Cardiac muscle cell (in vitro differentiated cells and primary cell): Measurements from ENCODE around the gene PDRG1. TPM values are rescaled to one million over a fixed set of nuclear protein-coding genes. Genes with fewer than 3 reads are reported as not detected.
A peak's percentile ranks its signal among the peaks of the same experiment; 100 is the strongest.

Experiments
- DNase-seq, 2 donors: peaks; one replicate each; pipeline versions ENCODE4 v3.0.0 to v3.0.0-alpha.2; 2010 to 2017; ENCODE audit warnings: low read depth in 1 of 2, low spot score in 1 of 2
- H3K27ac ChIP-seq: fragments of 200-600 bp; sonication (generic); 2 replicates; pipeline ENCODE4 v1.5.1; 2016
- H3K27me3 ChIP-seq: fragments of 200-600 bp; sonication (generic); 2 replicates; pipeline ENCODE4 v1.6.0; 2016; ENCODE audit warnings: control low read depth
- H3K36me3 ChIP-seq: fragments of 200-600 bp; sonication (generic); 2 replicates; pipeline ENCODE4 v1.5.1; 2016; ENCODE audit warnings: control low read depth
- H3K4me1 ChIP-seq: fragments of 200-600 bp; sonication (generic); 2 replicates; pipeline ENCODE4 v1.8.1; 2017; ENCODE audit warnings: low read depth, mild to moderate bottlenecking, mixed run types
- H3K4me3 ChIP-seq: fragments of 200-600 bp; sonication (generic); 2 replicates; pipeline ENCODE4 v1.5.1; 2016; ENCODE audit warnings: mild to moderate bottlenecking
- H3K9me3 ChIP-seq: fragments of 200-600 bp; sonication (generic); 2 replicates; pipeline ENCODE4 v1.5.1; 2017; ENCODE audit warnings: low read depth, mild to moderate bottlenecking, control low read depth
- CTCF ChIP-seq: IDR thresholded peaks from 2 replicates; pipeline ENCODE4 v1.5.1; 2012; ENCODE audit warnings: low read depth, mild to moderate bottlenecking, low read length
- polyA plus RNA-seq: library from polyadenylated mRNA; unstranded; fragments of >200 nt; fragmentation: Nextera tagmentation; extraction: Ambion mirVana; gene quantifications from 2 replicates; pipeline ENCODE4 v1.2.1, GENCODE V29; 2016
- total RNA-seq: library from RNA; depleted of rRNA; stranded (reverse); fragments of >200 nt; gene quantifications from 2 replicates; pipeline ENCODE4 v1.2.3, GENCODE V29; 2016

PDRG1 gene
- total RNA-seq, result 12.6 and 14.4 TPM in 2 replicates
- 38.6 and 45.2 TPM in 2 replicates for polyA plus RNA-seq

- Histone ChIP-seq H3K27me3 (no peaks in the 10 kb centered on the region), H3K9me3 (no peaks in the 10 kb centered on the region), H3K27ac (peak within 1 kb of the TSS; percentile 92), H3K36me3 (peaks cover 16% of the 10 kb centered on the region), H3K4me3 (peak within 1 kb of the TSS; percentile 73), H3K4me1 (peaks cover 7% of the 10 kb centered on the region)
- DNase-seq, result peak; percentile 97 to 99
- TF ChIP-seq CTCF, result peak; percentile 91
Observed at GRCh38 chr20:31951530-31952453, at the start of gene PDRG1. TSS of gene PDRG1 (minus strand) at chr20:31952046. CDS start at chr20:31951961, 85 bp downstream.

- Histone ChIP-seq H3K27me3 (peaks cover 38% of the 10 kb centered on the region), H3K27ac (no peak overlapping the region), H3K4me3 (no peak overlapping the region), H3K36me3 (no peaks in the 10 kb centered on the region), H3K4me1 (no peaks in the 10 kb centered on the region), H3K9me3 (no peaks in the 10 kb centered on the region)
- no peak for DNase-seq
- TF ChIP-seq CTCF, result no peak
Observed at GRCh38 chr20:31998246-31998645, 46.4 kb upstream of the PDRG1 start.

- no peak overlapping the region for H3K27ac ChIP-seq
- H3K27me3 ChIP-seq, result peaks cover 51% of the 10 kb centered on the region
- DNase-seq, result no peak
- H3K4me1 ChIP-seq, result no peaks in the 10 kb centered on the region
- H3K36me3 ChIP-seq, result no peaks in the 10 kb centered on the region
- no peak overlapping the region for H3K4me3 ChIP-seq
- no peak for TF ChIP-seq CTCF
- no peaks in the 10 kb centered on the region for H3K9me3 ChIP-seq
Observed at GRCh38 chr20:31996996-31997395, 45.1 kb upstream of the PDRG1 start.

- no peak overlapping the region for H3K4me3 ChIP-seq
- no peak overlapping the region for H3K27ac ChIP-seq
- peaks cover 52% of the 10 kb centered on the region for H3K27me3 ChIP-seq
- no peak for DNase-seq
- no peaks in the 10 kb centered on the region for H3K36me3 ChIP-seq
- H3K4me1 ChIP-seq, result no peaks in the 10 kb centered on the region
- no peaks in the 10 kb centered on the region for H3K9me3 ChIP-seq
- no peak for TF ChIP-seq CTCF
Observed at GRCh38 chr20:31992086-31992485, 40.2 kb upstream of the PDRG1 start.

- Histone ChIP-seq H3K27ac (no peak overlapping the region), H3K27me3 (peaks cover 47% of the 10 kb centered on the region), H3K36me3 (no peaks in the 10 kb centered on the region), H3K4me3 (no peak overlapping the region), H3K4me1 (no peaks in the 10 kb centered on the region), H3K9me3 (no peaks in the 10 kb centered on the region)
- no peak for TF ChIP-seq CTCF
- DNase-seq, result no peak
Observed at GRCh38 chr20:31991339-31991705, 39.5 kb upstream of the PDRG1 start.
